Tibial nerve (tissue), 3 donors: ENCODE measurements around the gene TLR6.

Source experiments
- CTCF ChIP-seq, 5 experiments: fragments of 200-600 bp in 3 of 5; fragments of 450-650 bp in 2 of 5; sonication (generic) in 3 of 5; IDR thresholded peaks; one replicate each; pipeline ENCODE4 v1.5.1; 2016 to 2019; ENCODE audit warnings: antibody characterized with exemption in 5 of 5, mild to moderate bottlenecking in 3 of 5, moderate library complexity in 2 of 5
- POLR2A ChIP-seq, 2 donors: fragments of 450-650 bp; IDR thresholded peaks; one replicate each; pipeline ENCODE4 v1.6.1; 2017; ENCODE audit warnings: antibody characterized with exemption in 2 of 2, mild to moderate bottlenecking in 2 of 2, moderate library complexity in 2 of 2

DNA sequence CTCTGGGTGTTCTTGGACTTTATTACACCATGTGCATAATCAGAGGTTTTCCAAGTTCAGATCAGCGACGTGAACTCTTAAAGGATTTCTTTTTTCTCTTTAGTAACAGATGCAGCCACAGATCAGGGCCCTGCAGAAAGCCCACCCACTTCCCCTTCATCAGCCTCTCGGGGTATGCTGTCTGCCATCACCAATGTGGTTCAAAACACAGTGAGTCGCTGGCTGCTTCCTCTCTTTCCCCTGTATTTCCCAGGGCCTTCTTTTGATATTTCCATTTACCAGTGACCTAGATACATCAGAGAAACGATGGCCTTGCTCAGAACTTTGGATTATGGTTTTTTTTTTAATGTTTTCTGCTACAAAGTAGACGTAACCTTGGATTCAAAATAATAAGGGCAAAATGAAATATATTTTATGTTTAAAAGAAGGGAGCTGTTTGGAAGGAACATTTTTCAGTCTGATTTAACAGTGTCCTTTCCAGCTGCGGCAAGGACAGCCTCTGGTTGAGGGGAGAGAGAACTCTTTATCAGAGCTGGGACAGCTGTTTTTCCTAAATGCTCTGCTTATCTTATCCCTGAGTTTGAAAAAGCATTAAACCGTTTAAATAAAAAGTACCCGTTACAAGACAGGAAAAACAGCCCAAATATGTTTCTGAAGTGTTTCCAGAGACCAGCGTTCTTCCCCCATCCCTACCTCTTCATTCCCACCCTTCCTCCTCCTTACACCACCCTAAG lies 49.2 kb upstream of the TLR6 start:
- TF ChIP-seq CTCF (IDR thresholded peaks at IDR 0.05) (no peak), POLR2A (IDR thresholded peaks at IDR 0.05) (no peak)
